ENCODE measurements around the gene SSBP1.

DNA sequence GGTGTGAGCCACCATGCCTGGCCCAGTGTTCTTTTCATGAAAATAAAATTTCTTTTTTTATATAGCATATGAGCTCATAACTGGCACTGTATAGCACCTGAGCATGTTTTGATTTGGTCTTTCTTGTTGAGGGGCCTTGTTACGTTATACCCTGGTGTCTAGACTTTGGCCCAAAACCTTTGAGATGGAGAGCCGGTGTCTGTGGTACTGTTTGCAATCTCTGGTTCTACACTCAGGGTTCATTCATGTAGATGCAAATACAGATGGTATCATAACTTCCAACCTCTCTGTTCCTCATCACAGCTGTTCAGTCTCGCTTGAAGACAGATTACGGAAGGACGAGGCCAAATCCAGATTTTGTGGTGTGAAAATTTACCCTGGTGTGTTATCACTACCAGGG, 51.8 kb downstream of the SSBP1 start, which contains the start of gene TAS2R5:
- TF ChIP-seq EZH2 (IDR thresholded peaks at IDR 0.05; ENCODE audit: low read depth, unreplicated experiment) (no peak), NANOG (IDR thresholded peaks at IDR 0.05; ENCODE audit: borderline replicate concordance) (no peak), CREB1 (CRISPR knock-in tag; IDR thresholded peaks at IDR 0.05; ENCODE audit: low read depth) (no peak), EZH2phosphoT487 (IDR thresholded peaks at IDR 0.05; ENCODE audit: unreplicated experiment) (no peak), JUNB (IDR thresholded peaks at IDR 0.05; ENCODE audit: unreplicated experiment) (no peak), POLR2AphosphoS5 (IDR thresholded peaks at IDR 0.05; ENCODE audit: low read depth) (no peak)
- TF ChIP-seq, protein P1, sequence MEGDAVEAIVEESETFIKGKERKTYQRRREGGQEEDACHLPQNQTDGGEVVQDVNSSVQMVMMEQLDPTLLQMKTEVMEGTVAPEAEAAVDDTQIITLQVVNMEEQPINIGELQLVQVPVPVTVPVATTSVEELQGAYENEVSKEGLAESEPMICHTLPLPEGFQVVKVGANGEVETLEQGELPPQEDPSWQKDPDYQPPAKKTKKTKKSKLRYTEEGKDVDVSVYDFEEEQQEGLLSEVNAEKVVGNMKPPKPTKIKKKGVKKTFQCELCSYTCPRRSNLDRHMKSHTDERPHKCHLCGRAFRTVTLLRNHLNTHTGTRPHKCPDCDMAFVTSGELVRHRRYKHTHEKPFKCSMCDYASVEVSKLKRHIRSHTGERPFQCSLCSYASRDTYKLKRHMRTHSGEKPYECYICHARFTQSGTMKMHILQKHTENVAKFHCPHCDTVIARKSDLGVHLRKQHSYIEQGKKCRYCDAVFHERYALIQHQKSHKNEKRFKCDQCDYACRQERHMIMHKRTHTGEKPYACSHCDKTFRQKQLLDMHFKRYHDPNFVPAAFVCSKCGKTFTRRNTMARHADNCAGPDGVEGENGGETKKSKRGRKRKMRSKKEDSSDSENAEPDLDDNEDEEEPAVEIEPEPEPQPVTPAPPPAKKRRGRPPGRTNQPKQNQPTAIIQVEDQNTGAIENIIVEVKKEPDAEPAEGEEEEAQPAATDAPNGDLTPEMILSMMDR (conservative IDR thresholded peaks at IDR 0.05; ENCODE audit: low read depth in 2 of 2) = no peak
- TF ChIP-seq, protein P2, sequence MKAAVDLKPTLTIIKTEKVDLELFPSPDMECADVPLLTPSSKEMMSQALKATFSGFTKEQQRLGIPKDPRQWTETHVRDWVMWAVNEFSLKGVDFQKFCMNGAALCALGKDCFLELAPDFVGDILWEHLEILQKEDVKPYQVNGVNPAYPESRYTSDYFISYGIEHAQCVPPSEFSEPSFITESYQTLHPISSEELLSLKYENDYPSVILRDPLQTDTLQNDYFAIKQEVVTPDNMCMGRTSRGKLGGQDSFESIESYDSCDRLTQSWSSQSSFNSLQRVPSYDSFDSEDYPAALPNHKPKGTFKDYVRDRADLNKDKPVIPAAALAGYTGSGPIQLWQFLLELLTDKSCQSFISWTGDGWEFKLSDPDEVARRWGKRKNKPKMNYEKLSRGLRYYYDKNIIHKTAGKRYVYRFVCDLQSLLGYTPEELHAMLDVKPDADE (IDR thresholded peaks at IDR 0.05) = no peak
- TF ChIP-seq, protein P3, sequence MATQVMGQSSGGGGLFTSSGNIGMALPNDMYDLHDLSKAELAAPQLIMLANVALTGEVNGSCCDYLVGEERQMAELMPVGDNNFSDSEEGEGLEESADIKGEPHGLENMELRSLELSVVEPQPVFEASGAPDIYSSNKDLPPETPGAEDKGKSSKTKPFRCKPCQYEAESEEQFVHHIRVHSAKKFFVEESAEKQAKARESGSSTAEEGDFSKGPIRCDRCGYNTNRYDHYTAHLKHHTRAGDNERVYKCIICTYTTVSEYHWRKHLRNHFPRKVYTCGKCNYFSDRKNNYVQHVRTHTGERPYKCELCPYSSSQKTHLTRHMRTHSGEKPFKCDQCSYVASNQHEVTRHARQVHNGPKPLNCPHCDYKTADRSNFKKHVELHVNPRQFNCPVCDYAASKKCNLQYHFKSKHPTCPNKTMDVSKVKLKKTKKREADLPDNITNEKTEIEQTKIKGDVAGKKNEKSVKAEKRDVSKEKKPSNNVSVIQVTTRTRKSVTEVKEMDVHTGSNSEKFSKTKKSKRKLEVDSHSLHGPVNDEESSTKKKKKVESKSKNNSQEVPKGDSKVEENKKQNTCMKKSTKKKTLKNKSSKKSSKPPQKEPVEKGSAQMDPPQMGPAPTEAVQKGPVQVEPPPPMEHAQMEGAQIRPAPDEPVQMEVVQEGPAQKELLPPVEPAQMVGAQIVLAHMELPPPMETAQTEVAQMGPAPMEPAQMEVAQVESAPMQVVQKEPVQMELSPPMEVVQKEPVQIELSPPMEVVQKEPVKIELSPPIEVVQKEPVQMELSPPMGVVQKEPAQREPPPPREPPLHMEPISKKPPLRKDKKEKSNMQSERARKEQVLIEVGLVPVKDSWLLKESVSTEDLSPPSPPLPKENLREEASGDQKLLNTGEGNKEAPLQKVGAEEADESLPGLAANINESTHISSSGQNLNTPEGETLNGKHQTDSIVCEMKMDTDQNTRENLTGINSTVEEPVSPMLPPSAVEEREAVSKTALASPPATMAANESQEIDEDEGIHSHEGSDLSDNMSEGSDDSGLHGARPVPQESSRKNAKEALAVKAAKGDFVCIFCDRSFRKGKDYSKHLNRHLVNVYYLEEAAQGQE (IDR thresholded peaks at IDR 0.05; ENCODE audit: unreplicated experiment) = no peak
